WTC11 (cell line): Measurements from ENCODE around the gene GALK2.

Source experiments
- CREB1 ChIP-seq: sonication (generic); formaldehyde crosslinking; IDR thresholded peaks from 2 replicates; pipeline ENCODE4 v1.8.0; 2023; ENCODE audit warnings: mild to moderate bottlenecking, missing genetic modification reagents
- GRHL2 ChIP-seq: fragments of 250-450 bp; sonication (Bioruptor Pico); IDR thresholded peaks from 2 replicates; pipeline ENCODE4 v1.8.0; 2022; ENCODE audit warnings: mild to moderate bottlenecking, moderate library complexity; ENCODE audit not compliant: insufficient replicate concordance, severe bottlenecking
- MAX ChIP-seq: sonication (generic); formaldehyde crosslinking; IDR thresholded peaks from 2 replicates; pipeline ENCODE4 v1.8.0; 2022; ENCODE audit warnings: mild to moderate bottlenecking, missing genetic modification reagents
- SMAD3 ChIP-seq: sonication (generic); formaldehyde crosslinking; IDR thresholded peaks from 2 replicates; pipeline ENCODE4 v1.8.0; 2022; ENCODE audit warnings: missing genetic modification reagents, mild to moderate bottlenecking, borderline replicate concordance
- TF ChIP-seq, protein P1 (sequence below): fragments of 200-600 bp; IDR thresholded peaks from 2 replicates; pipeline ENCODE4 v1.8.0; 2022; ENCODE audit warnings: antibody characterized with exemption
- TF ChIP-seq, protein P2 (sequence below): fragments of 250-450 bp; sonication (Bioruptor Pico); conservative IDR thresholded peaks from 2 replicates; pipeline ENCODE4 v1.9.0; 2021; ENCODE audit warnings: mild to moderate bottlenecking
- TF ChIP-seq, protein P3 (sequence below): sonication (generic); formaldehyde crosslinking; conservative IDR thresholded peaks from 2 replicates; pipeline ENCODE4 v1.8.1; 2023; ENCODE audit warnings: mild to moderate bottlenecking, low read depth, missing genetic modification reagents, moderate library complexity
- TF ChIP-seq, protein P4 (sequence below): sonication (generic); formaldehyde crosslinking; IDR thresholded peaks from 2 replicates; pipeline ENCODE4 v1.8.0; 2023; ENCODE audit warnings: missing genetic modification reagents

DNA sequence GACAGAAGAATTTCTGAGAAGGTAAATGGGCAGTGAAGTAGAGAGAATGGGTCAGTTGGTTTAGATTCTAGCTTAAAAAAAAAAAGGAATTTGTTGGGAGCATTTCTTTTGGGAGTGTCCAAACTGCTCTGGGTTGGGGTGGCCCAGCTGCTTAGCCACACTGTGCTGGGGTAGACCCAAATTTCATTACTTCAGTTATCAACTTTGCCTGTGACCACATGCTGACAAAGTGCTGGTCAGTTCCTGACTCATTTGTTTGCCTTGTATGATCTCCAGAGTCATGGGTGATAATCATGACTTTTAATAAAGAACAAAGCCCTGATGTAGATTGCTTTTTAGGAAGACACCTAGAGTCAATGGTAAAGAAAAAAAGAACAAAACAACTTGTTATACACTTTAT is 131.5 kb downstream of the GALK2 start:
- TF ChIP-seq, protein P1, sequence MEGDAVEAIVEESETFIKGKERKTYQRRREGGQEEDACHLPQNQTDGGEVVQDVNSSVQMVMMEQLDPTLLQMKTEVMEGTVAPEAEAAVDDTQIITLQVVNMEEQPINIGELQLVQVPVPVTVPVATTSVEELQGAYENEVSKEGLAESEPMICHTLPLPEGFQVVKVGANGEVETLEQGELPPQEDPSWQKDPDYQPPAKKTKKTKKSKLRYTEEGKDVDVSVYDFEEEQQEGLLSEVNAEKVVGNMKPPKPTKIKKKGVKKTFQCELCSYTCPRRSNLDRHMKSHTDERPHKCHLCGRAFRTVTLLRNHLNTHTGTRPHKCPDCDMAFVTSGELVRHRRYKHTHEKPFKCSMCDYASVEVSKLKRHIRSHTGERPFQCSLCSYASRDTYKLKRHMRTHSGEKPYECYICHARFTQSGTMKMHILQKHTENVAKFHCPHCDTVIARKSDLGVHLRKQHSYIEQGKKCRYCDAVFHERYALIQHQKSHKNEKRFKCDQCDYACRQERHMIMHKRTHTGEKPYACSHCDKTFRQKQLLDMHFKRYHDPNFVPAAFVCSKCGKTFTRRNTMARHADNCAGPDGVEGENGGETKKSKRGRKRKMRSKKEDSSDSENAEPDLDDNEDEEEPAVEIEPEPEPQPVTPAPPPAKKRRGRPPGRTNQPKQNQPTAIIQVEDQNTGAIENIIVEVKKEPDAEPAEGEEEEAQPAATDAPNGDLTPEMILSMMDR: no peak
- TF ChIP-seq, protein P2, sequence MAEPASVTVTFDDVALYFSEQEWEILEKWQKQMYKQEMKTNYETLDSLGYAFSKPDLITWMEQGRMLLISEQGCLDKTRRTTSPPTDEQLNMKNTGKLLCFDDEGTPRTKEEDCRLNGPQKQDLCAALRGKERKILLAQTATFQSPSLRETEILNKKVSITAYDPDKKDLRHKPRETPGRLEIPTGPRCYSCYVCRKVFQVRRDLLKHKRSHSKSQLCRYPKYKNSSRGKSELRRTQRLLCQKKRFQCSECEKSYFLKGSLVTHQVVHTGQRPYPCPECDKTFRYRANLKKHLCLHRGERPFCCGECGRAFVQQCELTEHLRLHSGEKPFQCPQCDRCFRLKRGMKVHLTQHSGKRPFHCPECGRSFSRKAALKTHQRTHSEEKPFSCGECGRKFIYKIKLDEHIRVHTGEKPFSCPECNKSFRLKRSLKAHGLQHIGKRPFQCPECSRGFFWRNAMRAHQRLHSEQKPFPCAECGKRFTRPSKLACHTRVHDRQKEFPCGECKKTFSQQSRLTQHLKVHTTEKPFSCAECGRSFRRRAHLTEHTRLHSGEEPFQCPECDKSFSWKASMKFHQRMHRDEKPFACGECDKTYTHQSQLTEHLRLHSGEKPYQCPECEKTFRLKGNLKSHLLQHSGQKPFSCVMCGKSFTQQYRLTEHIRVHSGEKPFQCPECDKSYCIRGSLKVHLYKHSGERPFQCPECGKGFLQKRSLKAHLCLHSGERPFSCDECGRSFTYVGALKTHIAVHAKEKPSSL: no peak
- TF ChIP-seq, protein P3, sequence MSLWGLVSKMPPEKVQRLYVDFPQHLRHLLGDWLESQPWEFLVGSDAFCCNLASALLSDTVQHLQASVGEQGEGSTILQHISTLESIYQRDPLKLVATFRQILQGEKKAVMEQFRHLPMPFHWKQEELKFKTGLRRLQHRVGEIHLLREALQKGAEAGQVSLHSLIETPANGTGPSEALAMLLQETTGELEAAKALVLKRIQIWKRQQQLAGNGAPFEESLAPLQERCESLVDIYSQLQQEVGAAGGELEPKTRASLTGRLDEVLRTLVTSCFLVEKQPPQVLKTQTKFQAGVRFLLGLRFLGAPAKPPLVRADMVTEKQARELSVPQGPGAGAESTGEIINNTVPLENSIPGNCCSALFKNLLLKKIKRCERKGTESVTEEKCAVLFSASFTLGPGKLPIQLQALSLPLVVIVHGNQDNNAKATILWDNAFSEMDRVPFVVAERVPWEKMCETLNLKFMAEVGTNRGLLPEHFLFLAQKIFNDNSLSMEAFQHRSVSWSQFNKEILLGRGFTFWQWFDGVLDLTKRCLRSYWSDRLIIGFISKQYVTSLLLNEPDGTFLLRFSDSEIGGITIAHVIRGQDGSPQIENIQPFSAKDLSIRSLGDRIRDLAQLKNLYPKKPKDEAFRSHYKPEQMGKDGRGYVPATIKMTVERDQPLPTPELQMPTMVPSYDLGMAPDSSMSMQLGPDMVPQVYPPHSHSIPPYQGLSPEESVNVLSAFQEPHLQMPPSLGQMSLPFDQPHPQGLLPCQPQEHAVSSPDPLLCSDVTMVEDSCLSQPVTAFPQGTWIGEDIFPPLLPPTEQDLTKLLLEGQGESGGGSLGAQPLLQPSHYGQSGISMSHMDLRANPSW: no peak
- TF ChIP-seq CREB1 (CRISPR knock-in tag): no peak
- no peak for TF ChIP-seq MAX
- TF ChIP-seq GRHL2 (CRISPR knock-in tag): no peak
- TF ChIP-seq, protein P4, sequence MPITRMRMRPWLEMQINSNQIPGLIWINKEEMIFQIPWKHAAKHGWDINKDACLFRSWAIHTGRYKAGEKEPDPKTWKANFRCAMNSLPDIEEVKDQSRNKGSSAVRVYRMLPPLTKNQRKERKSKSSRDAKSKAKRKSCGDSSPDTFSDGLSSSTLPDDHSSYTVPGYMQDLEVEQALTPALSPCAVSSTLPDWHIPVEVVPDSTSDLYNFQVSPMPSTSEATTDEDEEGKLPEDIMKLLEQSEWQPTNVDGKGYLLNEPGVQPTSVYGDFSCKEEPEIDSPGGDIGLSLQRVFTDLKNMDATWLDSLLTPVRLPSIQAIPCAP (CRISPR knock-in tag): no peak
- TF ChIP-seq SMAD3: no peak
